ENCODE measurements around the gene USP6.
"Not testable (repeated sequence)": the region's sequence is repeated elsewhere in the genome, so short reads cannot be mapped to it uniquely, and the experiment has no call there.

USP6 gene

GRCh38 chr17:5194346-5194745, 78.5 kb downstream of the USP6 start:
- no peak for DNase-seq

GRCh38 chr17:5198472-5198871, 82.6 kb downstream of the USP6 start:
- no peak for DNase-seq

GRCh38 chr17:5200360-5200759, 84.5 kb downstream of the USP6 start:
- DNase-seq, result no peak

GRCh38 chr17:5201011-5201410, 85.2 kb downstream of the USP6 start:
- DNase-seq, result no peak

- no peak for DNase-seq
Measured at GRCh38 chr17:5203178-5203907, 87.5 kb downstream of the USP6 start.

- DNase-seq, result no peak
Measured at GRCh38 chr17:5203908-5204294, 88.1 kb downstream of the USP6 start.

GRCh38 chr17:5209396-5209795, 93.6 kb downstream of the USP6 start:
- DNase-seq, result no peak

GRCh38 chr17:5210091-5210490, 94.3 kb downstream of the USP6 start:
- DNase-seq, result no peak

- DNase-seq, result no peak
Measured at GRCh38 chr17:5210614-5211252, 94.9 kb downstream of the USP6 start.

GRCh38 chr17:5211458-5211857, 95.6 kb downstream of the USP6 start:
- no peak for DNase-seq

GRCh38 chr17:5217562-5217961, 101.7 kb downstream of the USP6 start:
- not testable (repeated sequence) for DNase-seq

GRCh38 chr17:5219536-5219935, 103.7 kb downstream of the USP6 start:
- no peak for DNase-seq

- DNase-seq, result no peak
Measured at GRCh38 chr17:5220074-5220473, 104.2 kb downstream of the USP6 start.

- not testable (repeated sequence) for DNase-seq
Measured at GRCh38 chr17:5221912-5222311, 106.1 kb downstream of the USP6 start.
